MM.1S (cell line): ENCODE measurements around the gene KIAA1210.
"Not testable (repeated sequence)": the region's sequence is repeated elsewhere in the genome, so short reads cannot be mapped to it uniquely, and the experiment has no call there.

Experiments
- DNase-seq: peaks from one replicate; pipeline ENCODE4 v3.0.0-alpha.2; 2015
- H2AFZ ChIP-seq: fragments of 300-600 bp; sonication (generic); 2 replicates; pipeline ENCODE4 v1.6.0; 2016; ENCODE audit warnings: antibody characterized with exemption, low read length
- H3F3A ChIP-seq: fragments of 300-600 bp; sonication (generic); 2 replicates; pipeline ENCODE4 v1.6.1; 2016; ENCODE audit warnings: mild to moderate bottlenecking, antibody characterized with exemption, low read length, moderate library complexity, mixed read lengths; ENCODE audit not compliant: insufficient read depth
- H3K27ac ChIP-seq: fragments of 300-600 bp; sonication (generic); 2 replicates; pipeline ENCODE4 v1.5.1; 2016; ENCODE audit warnings: mild to moderate bottlenecking, low read length
- H3K27me3 ChIP-seq: fragments of 300-600 bp; sonication (generic); replicated peaks from 2 replicates; pipeline ENCODE4 v1.6.0; 2016; ENCODE audit warnings: low read length; ENCODE audit not compliant: insufficient read depth
- H3K36me3 ChIP-seq: fragments of 300-600 bp; sonication (generic); replicated peaks from 2 replicates; pipeline ENCODE4 v1.6.1; 2016; ENCODE audit warnings: mild to moderate bottlenecking, low read length, mixed read lengths; ENCODE audit not compliant: insufficient read depth
- H3K4me1 ChIP-seq: fragments of 300-600 bp; sonication (generic); 2 replicates; pipeline ENCODE4 v1.6.1; 2016; ENCODE audit warnings: low read length, mixed read lengths
- H3K4me2 ChIP-seq: fragments of 300-600 bp; sonication (generic); 2 replicates; pipeline ENCODE4 v1.6.0; 2016; ENCODE audit warnings: low read depth, low read length
- H3K4me3 ChIP-seq: fragments of 300-600 bp; sonication (generic); 2 replicates; pipeline ENCODE4 v1.5.1; 2016; ENCODE audit warnings: low read length, mixed read lengths
- H3K79me2 ChIP-seq: fragments of 300-600 bp; sonication (generic); 2 replicates; pipeline ENCODE4 v1.6.1; 2016; ENCODE audit warnings: mixed run types, low read length, mixed read lengths
- H3K9ac ChIP-seq: fragments of 300-600 bp; sonication (generic); 2 replicates; pipeline ENCODE4 v1.6.1; 2016; ENCODE audit warnings: low read length, mixed read lengths
- H3K9me2 ChIP-seq: fragments of 300-600 bp; sonication (generic); replicated peaks from 2 replicates; pipeline ENCODE4 v1.6.1; 2016; ENCODE audit warnings: mild to moderate bottlenecking, low read length, mixed read lengths; ENCODE audit not compliant: insufficient read depth
- H3K9me3 ChIP-seq: fragments of 300-600 bp; sonication (generic); replicated peaks from 2 replicates; pipeline ENCODE4 v1.6.1; 2016; ENCODE audit warnings: mild to moderate bottlenecking, low read length, mixed read lengths; ENCODE audit not compliant: insufficient read depth
- H4K20me1 ChIP-seq: fragments of 300-600 bp; sonication (generic); 2 replicates; pipeline ENCODE4 v1.6.1; 2016; ENCODE audit warnings: mild to moderate bottlenecking, low read length, moderate library complexity, mixed read lengths; ENCODE audit not compliant: insufficient read depth
- EZH2 ChIP-seq: fragments of 300-600 bp; sonication (generic); optimal IDR thresholded peaks from 2 replicates; pipeline ENCODE3; 2017; ENCODE audit warnings: low read depth, mild to moderate bottlenecking, antibody characterized with exemption, low read length, mixed read lengths
- EZH2phosphoT487 ChIP-seq: fragments of 300-600 bp; sonication (generic); IDR thresholded peaks from 2 replicates; pipeline ENCODE4 v1.6.1; 2018; ENCODE audit warnings: antibody characterized with exemption, low read length
- TF ChIP-seq, protein P1 (sequence below): fragments of 300-600 bp; sonication (generic); IDR thresholded peaks from 2 replicates; pipeline ENCODE4 v1.5.1; 2016; ENCODE audit warnings: antibody characterized with exemption, low read length, mixed read lengths

The KIAA1210 gene

DNA sequence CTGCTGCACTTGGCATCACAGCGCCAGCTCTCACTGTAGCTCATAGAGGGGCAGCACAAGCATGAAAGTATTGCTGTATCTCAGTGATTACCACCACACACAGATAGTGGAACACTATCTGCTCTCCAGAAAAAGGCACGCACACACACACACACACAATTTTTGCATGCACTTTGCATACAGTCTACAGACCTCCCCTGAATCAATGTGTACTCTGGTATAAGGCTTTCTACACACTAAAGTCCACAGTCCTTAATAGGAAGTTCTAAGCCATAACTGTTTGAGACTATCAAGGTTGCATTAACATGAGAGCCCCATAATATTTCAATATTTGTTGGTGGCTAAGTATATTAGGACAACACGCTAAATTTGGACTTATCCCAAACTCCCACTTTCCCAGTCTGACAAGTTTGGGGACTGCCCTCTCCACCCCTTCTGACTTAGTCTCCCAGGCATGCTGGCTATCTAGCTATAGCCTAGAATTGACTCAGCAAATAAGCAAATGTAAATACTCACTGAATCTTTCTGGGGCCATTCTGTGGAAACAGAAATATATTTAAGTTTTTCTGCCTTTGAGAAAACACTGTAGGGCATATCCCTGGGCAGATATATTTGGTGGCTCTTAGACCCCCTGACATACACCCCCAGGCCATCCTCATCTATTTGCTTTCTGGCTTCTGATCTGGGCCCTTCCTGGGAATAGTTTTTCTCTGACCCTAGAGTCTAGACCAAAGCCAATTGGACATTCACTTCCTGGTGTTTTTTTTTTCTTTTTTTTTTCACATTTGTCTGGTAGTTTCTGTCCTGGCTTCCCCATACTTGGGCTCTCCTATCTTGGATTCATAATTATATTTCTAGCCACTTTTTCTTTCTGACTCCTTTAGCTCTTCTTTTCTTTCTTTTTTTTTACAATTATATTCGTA, 91.2 kb downstream of the KIAA1210 start:
- no peaks in the 10 kb centered on the region for H3K9me2 ChIP-seq
- H2AFZ ChIP-seq: no peak overlapping the region
- H4K20me1 ChIP-seq: no peaks in the 10 kb centered on the region
- no peak overlapping the region for H3K27ac ChIP-seq
- no peak overlapping the region for H3K4me3 ChIP-seq
- H3K9me3 ChIP-seq: no peaks in the 10 kb centered on the region
- H3F3A ChIP-seq: no peaks in the 10 kb centered on the region
- TF ChIP-seq, protein P1, sequence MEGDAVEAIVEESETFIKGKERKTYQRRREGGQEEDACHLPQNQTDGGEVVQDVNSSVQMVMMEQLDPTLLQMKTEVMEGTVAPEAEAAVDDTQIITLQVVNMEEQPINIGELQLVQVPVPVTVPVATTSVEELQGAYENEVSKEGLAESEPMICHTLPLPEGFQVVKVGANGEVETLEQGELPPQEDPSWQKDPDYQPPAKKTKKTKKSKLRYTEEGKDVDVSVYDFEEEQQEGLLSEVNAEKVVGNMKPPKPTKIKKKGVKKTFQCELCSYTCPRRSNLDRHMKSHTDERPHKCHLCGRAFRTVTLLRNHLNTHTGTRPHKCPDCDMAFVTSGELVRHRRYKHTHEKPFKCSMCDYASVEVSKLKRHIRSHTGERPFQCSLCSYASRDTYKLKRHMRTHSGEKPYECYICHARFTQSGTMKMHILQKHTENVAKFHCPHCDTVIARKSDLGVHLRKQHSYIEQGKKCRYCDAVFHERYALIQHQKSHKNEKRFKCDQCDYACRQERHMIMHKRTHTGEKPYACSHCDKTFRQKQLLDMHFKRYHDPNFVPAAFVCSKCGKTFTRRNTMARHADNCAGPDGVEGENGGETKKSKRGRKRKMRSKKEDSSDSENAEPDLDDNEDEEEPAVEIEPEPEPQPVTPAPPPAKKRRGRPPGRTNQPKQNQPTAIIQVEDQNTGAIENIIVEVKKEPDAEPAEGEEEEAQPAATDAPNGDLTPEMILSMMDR: no peak
- no peak for TF ChIP-seq EZH2phosphoT487
- no peak for TF ChIP-seq EZH2
- H3K4me1 ChIP-seq: no peaks in the 10 kb centered on the region
- DNase-seq: no peak
- H3K36me3 ChIP-seq: no peaks in the 10 kb centered on the region
- no peak overlapping the region for H3K4me2 ChIP-seq
- H3K9ac ChIP-seq: no peak overlapping the region
- H3K79me2 ChIP-seq: no peaks in the 10 kb centered on the region
- no peaks in the 10 kb centered on the region for H3K27me3 ChIP-seq

DNA sequence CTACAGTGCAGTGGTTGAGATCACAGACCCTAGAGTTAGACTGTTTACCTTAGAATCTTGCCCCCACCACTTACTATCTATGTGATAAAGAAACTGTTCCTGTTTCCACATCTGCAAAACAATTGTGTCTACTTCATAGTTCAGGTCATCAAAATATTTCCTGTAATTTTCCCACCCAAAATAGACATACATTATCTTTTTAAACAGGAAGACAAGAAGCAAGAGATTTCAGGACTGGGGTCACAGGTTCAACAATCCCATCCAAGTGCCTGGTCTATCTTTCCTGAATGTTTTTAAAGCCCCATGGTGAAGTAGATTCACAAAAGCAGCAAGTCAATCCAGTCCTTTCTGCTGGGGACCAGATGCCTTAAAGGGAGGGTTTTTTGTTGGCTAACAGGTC, 96.6 kb downstream of the KIAA1210 start:
- H4K20me1 ChIP-seq: no peaks in the 10 kb centered on the region
- no peaks in the 10 kb centered on the region for H3K4me1 ChIP-seq
- no peaks in the 10 kb centered on the region for H3K9me3 ChIP-seq
- no peak overlapping the region for H3K4me2 ChIP-seq
- no peak for DNase-seq
- no peaks in the 10 kb centered on the region for H3K79me2 ChIP-seq
- no peaks in the 10 kb centered on the region for H3K9me2 ChIP-seq
- no peak overlapping the region for H3K9ac ChIP-seq
- no peaks in the 10 kb centered on the region for H3K36me3 ChIP-seq
- no peak overlapping the region for H3K4me3 ChIP-seq
- H3F3A ChIP-seq: no peaks in the 10 kb centered on the region
- no peaks in the 10 kb centered on the region for H3K27me3 ChIP-seq
- H2AFZ ChIP-seq: no peak overlapping the region
- no peak overlapping the region for H3K27ac ChIP-seq
- TF ChIP-seq, protein P1: no peak
- TF ChIP-seq EZH2phosphoT487: no peak
- TF ChIP-seq EZH2: no peak

DNA sequence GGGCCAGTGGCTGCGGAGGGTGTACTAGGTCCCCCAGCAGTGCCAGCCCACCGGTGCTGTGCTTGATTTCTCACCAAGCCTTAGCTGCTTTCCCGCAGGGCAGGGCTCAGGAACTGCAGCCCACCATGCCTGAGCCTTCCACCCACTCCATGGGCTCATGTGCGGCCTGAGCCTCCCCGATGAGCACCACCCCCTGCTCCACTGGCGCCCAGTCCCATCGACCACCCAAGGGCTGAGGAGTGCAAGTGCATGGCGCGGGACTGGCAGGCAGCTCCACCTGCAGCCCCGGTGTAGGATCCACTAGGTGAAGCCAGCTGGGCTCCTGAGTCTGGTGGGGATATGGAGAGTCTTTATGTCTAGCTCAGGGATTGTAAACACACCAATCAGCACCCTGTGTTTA, 98.0 kb downstream of the KIAA1210 start:
- not testable (repeated sequence) for H3K9me2 ChIP-seq, H3K79me2 ChIP-seq, H3K4me1 ChIP-seq, H3K4me3 ChIP-seq, DNase-seq, H3K9ac ChIP-seq, H2AFZ ChIP-seq, H4K20me1 ChIP-seq, H3K9me3 ChIP-seq, H3K27me3 ChIP-seq, H3K27ac ChIP-seq, H3K36me3 ChIP-seq, H3K4me2 ChIP-seq, H3F3A ChIP-seq

DNA sequence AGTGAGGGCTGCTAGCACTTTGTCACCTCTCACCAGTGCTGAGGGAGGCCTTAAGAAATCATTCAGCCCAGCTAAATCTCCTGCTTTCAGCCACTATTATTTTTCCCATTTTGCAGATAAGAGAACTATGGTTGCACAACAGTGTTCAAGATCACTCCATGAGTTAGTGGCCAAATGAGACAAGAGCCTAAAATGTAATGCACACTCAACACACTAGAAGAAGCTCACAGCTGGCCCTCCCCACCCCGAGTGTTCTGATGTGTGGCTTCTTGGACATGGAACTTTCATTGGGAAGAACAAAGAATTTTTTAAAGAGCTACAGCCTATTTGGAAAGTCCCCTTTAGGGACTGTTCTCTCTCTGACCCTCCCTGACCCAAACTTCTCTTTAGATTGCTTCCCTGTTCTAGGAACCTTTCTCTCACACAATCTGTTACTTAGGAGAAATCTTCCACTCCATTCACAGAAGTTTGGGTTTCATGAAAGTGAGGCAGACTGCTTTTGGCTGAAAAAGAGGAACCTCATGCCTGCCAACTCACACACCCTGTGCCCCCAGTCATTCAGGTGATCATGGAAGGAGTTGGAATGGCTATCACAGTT, 98.8 kb downstream of the KIAA1210 start:
- no peaks in the 10 kb centered on the region for H3F3A ChIP-seq

More for the DNA sequence above, 98.8 kb downstream of the KIAA1210 start:
- no peak for DNase-seq
- Histone ChIP-seq H3K27ac (no peak overlapping the region), H3K4me1 (no peaks in the 10 kb centered on the region), H4K20me1 (no peaks in the 10 kb centered on the region), H3K4me2 (no peak overlapping the region), H3K9ac (no peak overlapping the region), H3K27me3 (no peaks in the 10 kb centered on the region), H3K9me3 (no peaks in the 10 kb centered on the region), H3K9me2 (no peaks in the 10 kb centered on the region), H3K36me3 (no peaks in the 10 kb centered on the region), H3K79me2 (no peaks in the 10 kb centered on the region), H3K4me3 (no peak overlapping the region), H2AFZ (no peak overlapping the region)
- TF ChIP-seq, protein P1: no peak
- TF ChIP-seq EZH2 (no peak), EZH2phosphoT487 (no peak)
